ENCODE results near the gene ACER2. TPM values are rescaled to one million over a fixed set of nuclear protein-coding genes. Genes with fewer than 3 reads are reported as not detected.
A peak's percentile ranks its signal among the peaks of the same experiment; 100 is the strongest.

ACER2 gene
- total and polyA plus RNA-seq, 2 of the 8 experiments (the other 6 are each of a cell fraction or from before 2014, with no cell fraction given) = 7.4 to 8.8 TPM

DNA sequence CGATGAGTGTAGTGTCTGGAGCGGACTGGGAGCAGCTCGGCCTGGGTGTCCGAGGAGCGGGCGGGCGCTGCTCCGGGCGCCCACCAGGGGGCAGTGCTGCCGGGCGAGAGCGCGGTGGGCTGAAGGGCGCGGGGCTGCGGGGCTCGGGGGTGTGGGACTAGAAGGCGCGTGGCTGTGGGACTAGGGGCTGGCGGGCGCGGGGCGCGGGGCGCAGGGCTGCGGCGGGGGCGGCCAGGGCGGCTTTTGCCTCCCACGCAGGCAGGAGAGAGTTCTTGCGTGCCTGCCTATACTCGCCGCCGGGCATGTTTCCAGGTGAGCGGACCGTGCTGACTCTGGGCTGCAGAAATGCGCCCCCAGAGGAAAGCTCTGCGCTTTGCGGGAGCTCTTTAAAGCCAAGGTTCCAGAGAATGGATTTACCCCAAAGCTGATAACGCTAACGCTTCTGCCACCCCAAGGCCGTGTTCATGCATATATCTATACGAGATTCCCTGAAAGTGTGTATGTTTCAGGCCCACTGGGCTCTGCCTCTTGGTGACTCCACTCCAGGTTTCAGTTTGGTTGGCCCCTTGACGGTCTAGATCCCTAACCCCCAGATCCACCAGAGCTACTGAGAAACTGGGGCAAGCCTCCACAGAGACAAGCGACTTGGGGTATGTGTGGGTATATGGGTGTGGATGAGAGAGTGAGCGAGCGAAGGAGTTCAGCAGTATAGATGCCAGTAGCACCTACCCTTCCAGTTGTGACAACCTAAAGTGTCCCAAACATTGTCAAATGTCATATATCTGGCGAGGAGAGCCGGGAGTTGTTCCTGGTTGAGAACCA is 56.2 kb downstream of the ACER2 start:
- no peak overlapping the region; the same call in 1 of the 2 replicates for H2BK5ac ChIP-seq (ENCODE audit: low read depth, low read length)
- H3K9ac ChIP-seq (replicated peaks in 1 of 4; ENCODE audit: extremely low read depth in 1 of 4, low read depth in 3 of 4, low read length in 3 of 4) = peak overlapping the region in 2 of 4 experiments; percentile 21 to 46; a peak in 2 of 7 replicates
- H2BK12ac ChIP-seq (ENCODE audit: low read depth, low read length) = peak overlapping the region; percentile 32; the same call in 1 of the 2 replicates
- peak overlapping the region; percentile 21 for H4K5ac ChIP-seq (ENCODE audit: insufficient read length, low read depth, low read length)
- ChIA-PET POLR2A (ENCODE audit: partially characterized antibody) (interaction anchor here (0.8 to 3.6 kb wide), 13 partner anchors 11 to 323 kb away, joined by 3 to 28 read pairs (median 4); partner anchors contain the start of genes ACER2, DENND4C and RPS6), CTCF (ENCODE audit: partially characterized antibody) (interaction anchor here (0.6 to 7.3 kb wide), 93 partner anchors 8 to 942 kb away, joined by 3 to 72 read pairs (median 4); partner anchors contain the start of genes RPS6, RRAGA and SAXO1)
- WGBS, 2 experiments (ENCODE audit: extremely low coverage in 1 of 2, insufficient coverage in 1 of 2, insufficient read length in 1 of 2, insufficient replicate concordance in 2 of 2, low coverage in 1 of 2, low lambda C conversion rate in 2 of 2, missing lambda C conversion rate in 1 of 2) = 22% methylated on average over 32 of the region's 49 CpGs; no CpG with 5 or more reads in 1 of the 2 experiments
- no peaks in the 10 kb centered on the region for H3K23me2 ChIP-seq (ENCODE audit: low read depth, low read length)
- no peak overlapping the region for H3K23ac ChIP-seq (ENCODE audit: insufficient read length)
- DNase-seq (ENCODE audit: low read depth in 1 of 2, low spot score in 2 of 2) (peak; percentile 51 to 93), FAIRE-seq (peak; percentile 88)
- H2BK120ac ChIP-seq (replicated peaks; ENCODE audit: low read depth, low read length) = no peak overlapping the region
- H3K4me3 ChIP-seq (ENCODE audit: extremely low read depth in 1 of 4, insufficient read depth in 2 of 4, low read depth in 3 of 4, low read length in 4 of 4) = peak overlapping the region; percentile 44 to 73 (median 46)
- H3K9me3 ChIP-seq (ENCODE audit: insufficient read depth in 2 of 2, low read depth in 1 of 2, low read length in 1 of 2) = peaks cover 0 to 5% of the 10 kb centered on the region in 2 experiments; a peak in 1 of 4 replicates
- H2AFZ ChIP-seq (ENCODE audit: low read length) = peak overlapping the region; percentile 100
- peak overlapping the region; percentile 1 to 57; a peak in 3 of 4 replicates for H3K4me2 ChIP-seq (ENCODE audit: insufficient read depth in 1 of 2, low read depth in 2 of 2, low read length in 2 of 2)
- no peak overlapping the region for H3K27ac ChIP-seq (ENCODE audit: low read depth, low read length)
- no peaks in the 10 kb centered on the region for H3K79me1 ChIP-seq (ENCODE audit: low read depth, low read length)
- no peak overlapping the region for H4K91ac ChIP-seq (replicated peaks; ENCODE audit: insufficient read length, low read length)
- no peaks in the 10 kb centered on the region for H3K36me3 ChIP-seq (ENCODE audit: control insufficient read depth in 2 of 4, insufficient read depth in 4 of 4, low read length in 3 of 4)
- H3K14ac ChIP-seq (ENCODE audit: insufficient read length) = no peak overlapping the region
- peak overlapping the region; percentile 88 for H2AK5ac ChIP-seq (ENCODE audit: low read depth, low read length)
- H3K18ac ChIP-seq (ENCODE audit: extremely low read depth, low read length) = peak overlapping the region; percentile 17; the same call in 1 of the 2 replicates
- H4K20me1 ChIP-seq (replicated peaks in 1 of 2; ENCODE audit: control insufficient read depth in 1 of 2, insufficient read depth in 2 of 2, low read length in 2 of 2) = no peaks in the 10 kb centered on the region
- peak overlapping the region; percentile 52 for H3K56ac ChIP-seq (replicated peaks; ENCODE audit: insufficient read length, low read depth, low read length)
- H3K4me1 ChIP-seq (replicated peaks in 1 of 4; ENCODE audit: control insufficient read depth in 3 of 4, insufficient read depth in 4 of 4, low read length in 3 of 4) = no peaks in the 10 kb centered on the region
- no peak overlapping the region for H2BK20ac ChIP-seq (ENCODE audit: low read length)
- peak overlapping the region; percentile 53 for H3K4ac ChIP-seq (replicated peaks; ENCODE audit: insufficient read length, low read depth, low read length)
- no peak overlapping the region for H2BK15ac ChIP-seq (ENCODE audit: low read length)
- H4K8ac ChIP-seq (ENCODE audit: extremely low read depth, insufficient read depth, low read length) = peak overlapping the region; percentile 87; the same call in 1 of the 2 replicates
- H3K27me3 ChIP-seq (replicated peaks in 1 of 4; ENCODE audit: control insufficient read depth in 3 of 4, extremely low read depth in 1 of 4, insufficient read depth in 3 of 4, low read length in 3 of 4) = peaks cover 0 to 2% (median 0%) of the 10 kb centered on the region in 4 experiments; a peak in 2 of 7 replicates
- H3K79me2 ChIP-seq (ENCODE audit: control insufficient read depth in 1 of 2, insufficient read depth in 2 of 2, low read length in 2 of 2) = no peaks in the 10 kb centered on the region
- TF ChIP-seq E2F6 (IDR thresholded peaks at IDR 0.05) = no peak
- TF ChIP-seq TCF12 (IDR thresholded peaks at IDR 0.05; ENCODE audit: low read depth, low read length) = no peak
- TF ChIP-seq HDAC6 (IDR thresholded peaks at IDR 0.05; ENCODE audit: low read depth, low read length) = no peak
- TF ChIP-seq TEAD4 (IDR thresholded peaks at IDR 0.05; ENCODE audit: low read depth, low read length) = 0 out of 2 replicates have a peak, but pooled peaks have one; percentile 9
- no peak; the same call in 1 of the 2 replicates for TF ChIP-seq PHF8 (conservative IDR thresholded peaks at IDR 0.05; ENCODE audit: low read depth, low read length)
- no peak for TF ChIP-seq RBBP5 (IDR thresholded peaks at IDR 0.05; ENCODE audit: borderline replicate concordance, low read depth, low read length)
- TF ChIP-seq JUND (IDR thresholded peaks at IDR 0.05; ENCODE audit: low read length) = no peak
- no peak for TF ChIP-seq CTBP2 (IDR thresholded peaks at IDR 0.05; ENCODE audit: borderline replicate concordance, insufficient read depth, insufficient read length, low read length)

Data from H1 (cell line).